K562 (cell line): ENCODE results near the gene ATMIN. TPM values are rescaled to one million over a fixed set of nuclear protein-coding genes. Genes with fewer than 3 reads are reported as not detected.

ENCODE experiments used
- ATF6 ChIP-seq: sonication (generic); formaldehyde crosslinking; IDR thresholded peaks from 2 replicates; pipeline ENCODE4 v1.4.0; 2020; ENCODE audit warnings: mild to moderate bottlenecking, missing genetic modification reagents
- BRD4 ChIP-seq: fragments of 200-600 bp; sonication (generic); IDR thresholded peaks from 2 replicates; pipeline ENCODE4 v1.6.1; 2017; ENCODE audit warnings: inconsistent platforms
- BRD9 ChIP-seq: fragments of 450-650 bp; IDR thresholded peaks from 2 replicates; pipeline ENCODE4 v1.6.1; 2018; ENCODE audit warnings: low read depth; ENCODE audit not compliant: partially characterized antibody
- CC2D1A ChIP-seq: fragments of 450-650 bp; IDR thresholded peaks from 2 replicates; pipeline ENCODE4 v1.6.1; 2017; ENCODE audit warnings: mild to moderate bottlenecking
- CEBPG ChIP-seq, 3 experiments: fragments of 200-800 bp in 1 of 3; sonication (Bioruptor generic) in 1 of 3; sonication (generic) in 1 of 3; formaldehyde crosslinking in 1 of 3; IDR thresholded peaks in 2 of 3; conservative IDR thresholded peaks in 1 of 3; 2 replicates each; pipeline versions ENCODE4 v1.6.1 to v1.8.0; 2016 to 2022; ENCODE audit warnings: missing compliant biosample characterization in 2 of 3, missing genetic modification characterization in 2 of 3, mild to moderate bottlenecking in 1 of 3, missing genetic modification reagents in 1 of 3
- CGGBP1 ChIP-seq: fragments of 250-450 bp; sonication (Bioruptor Pico); IDR thresholded peaks from 2 replicates; pipeline ENCODE4 v1.9.0; 2021; ENCODE audit warnings: mild to moderate bottlenecking
- CREB3L1 ChIP-seq: fragments of 450-650 bp; IDR thresholded peaks from 2 replicates; pipeline ENCODE4 v1.6.1; 2014; ENCODE audit warnings: low read depth, mild to moderate bottlenecking, moderate library complexity, borderline replicate concordance
- DPF2 ChIP-seq: fragments of 450-650 bp; IDR thresholded peaks from 2 replicates; pipeline ENCODE4 v1.6.1; 2016
- E2F8 ChIP-seq: fragments of 450-650 bp; IDR thresholded peaks from 2 replicates; pipeline ENCODE4 v1.7.1; 2018; ENCODE audit warnings: mild to moderate bottlenecking, low read depth; ENCODE audit not compliant: partially characterized antibody
- EHMT2 ChIP-seq: fragments of 450-650 bp; IDR thresholded peaks from 2 replicates; pipeline ENCODE4 v1.6.1; 2018; ENCODE audit warnings: antibody characterized with exemption
- FOXA1 ChIP-seq: fragments of 450-650 bp; IDR thresholded peaks from 2 replicates; pipeline ENCODE4 v1.6.1; 2016; ENCODE audit warnings: mild to moderate bottlenecking, borderline replicate concordance
- HINFP ChIP-seq: fragments of 450-650 bp; conservative IDR thresholded peaks from 2 replicates; pipeline ENCODE4 v1.6.1; 2016; ENCODE audit warnings: missing genetic modification characterization, low read depth, mild to moderate bottlenecking, control low read depth, missing compliant biosample characterization
- L3MBTL2 ChIP-seq: fragments of 450-650 bp; IDR thresholded peaks from 2 replicates; pipeline ENCODE4 v1.6.1; 2016; ENCODE audit warnings: mild to moderate bottlenecking, moderate library complexity
- PHF8 ChIP-seq: fragments of 200-600 bp; sonication (generic); IDR thresholded peaks from 2 replicates; pipeline ENCODE4 v1.6.1; 2012; ENCODE audit warnings: mixed run types, mild to moderate bottlenecking, inconsistent platforms, low read length, moderate library complexity, borderline replicate concordance
- SMAD3 ChIP-seq: fragments of 450-650 bp; formaldehyde crosslinking; conservative IDR thresholded peaks from 2 replicates; pipeline ENCODE4 v1.4.0; 2020; ENCODE audit warnings: mild to moderate bottlenecking
- ZBTB34 ChIP-seq: fragments of 250-450 bp; sonication (Bioruptor Pico); IDR thresholded peaks from 2 replicates; pipeline ENCODE4 v1.8.0; 2021; ENCODE audit warnings: mild to moderate bottlenecking, moderate library complexity
- ZNF766 ChIP-seq: fragments of 200-800 bp; sonication (Bioruptor generic); conservative IDR thresholded peaks from 2 replicates; pipeline ENCODE4 v1.6.1; 2016; ENCODE audit warnings: missing genetic modification characterization, missing compliant biosample characterization
- polyA plus RNA-seq, 8 experiments: library from polyadenylated mRNA; depleted of rRNA in 4 of 8; stranded (reverse) in 5 of 8; unstranded in 3 of 8; fragments of >200 nt; fragmentation: Nextera tagmentation in 2 of 8; fragmentation: Illumina TruSeq in 1 of 8; extraction: Ambion mirVana in 2 of 8; extraction: Trizol in 1 of 8; gene quantifications; 2 replicates each; pipeline versions ENCODE4 v1.2.1 to v1.2.3, GENCODE V29; 2011 to 2014; ENCODE audit warnings: inconsistent platforms in 1 of 8, missing spikeins in 1 of 8
- total RNA-seq, 7 experiments: library from RNA; depleted of rRNA in 6 of 7; stranded (reverse); fragments of >200 nt in 6 of 7; fragmentation: Illumina TruSeq in 2 of 7; extraction: Trizol in 2 of 7; gene quantifications; 2 replicates each; pipeline versions ENCODE4 v1.2.1 to v1.2.3, GENCODE V29; 2011 to 2021; ENCODE audit warnings: low replicate concordance in 1 of 7

The ATMIN gene
- total and polyA plus RNA-seq, 9 of the 15 experiments (the other 6 are each of a cell fraction or from before 2014, with no cell fraction given): 6.7 to 40.9 (median 23.4) TPM

- TF ChIP-seq FOXA1 (no peak), BRD4 (no peak; the same call in 1 of the 2 replicates), CC2D1A (no peak), CREB3L1 (peak; percentile 44; the same call in 1 of the 2 replicates), E2F8 (peak; percentile 44), PHF8 (peak; percentile 42; the same call in 1 of the 2 replicates), SMAD3 (CRISPR knock-in tag) (no peak), CGGBP1 (CRISPR knock-in tag) (no peak), HINFP (tag) (peak; percentile 92), EHMT2 (peak; percentile 95), ZNF766 (CRISPR knock-in tag) (peak; percentile 87), ATF6 (peak; percentile 82), ZBTB34 (CRISPR knock-in tag) (no peak), BRD9 (peak; percentile 62), CEBPG (CRISPR knock-in tag; IDR thresholded peaks at IDR 0.05) (no peak), CEBPG (tag; conservative IDR thresholded peaks at IDR 0.05 in 1 of 2, IDR thresholded peaks at IDR 0.05 in 1 of 2) (0 out of 4 replicates have a peak, but pooled peaks of 1 of the 2 experiments have one; percentile 20), L3MBTL2 (peak; percentile 72), DPF2 (peak; percentile 15; the same call in 1 of the 2 replicates)
These were observed 61.1 kb downstream of the ATMIN start (continued) for GRCh38 chr16:81096715-81097208.
